ENCODE results near the gene DRP2. TPM values are rescaled to one million over a fixed set of nuclear protein-coding genes. Genes with fewer than 3 reads are reported as not detected.
"Not testable (repeated sequence)": the region's sequence is repeated elsewhere in the genome, so short reads cannot be mapped to it uniquely, and the experiment has no call there.

The DRP2 gene, protein sequence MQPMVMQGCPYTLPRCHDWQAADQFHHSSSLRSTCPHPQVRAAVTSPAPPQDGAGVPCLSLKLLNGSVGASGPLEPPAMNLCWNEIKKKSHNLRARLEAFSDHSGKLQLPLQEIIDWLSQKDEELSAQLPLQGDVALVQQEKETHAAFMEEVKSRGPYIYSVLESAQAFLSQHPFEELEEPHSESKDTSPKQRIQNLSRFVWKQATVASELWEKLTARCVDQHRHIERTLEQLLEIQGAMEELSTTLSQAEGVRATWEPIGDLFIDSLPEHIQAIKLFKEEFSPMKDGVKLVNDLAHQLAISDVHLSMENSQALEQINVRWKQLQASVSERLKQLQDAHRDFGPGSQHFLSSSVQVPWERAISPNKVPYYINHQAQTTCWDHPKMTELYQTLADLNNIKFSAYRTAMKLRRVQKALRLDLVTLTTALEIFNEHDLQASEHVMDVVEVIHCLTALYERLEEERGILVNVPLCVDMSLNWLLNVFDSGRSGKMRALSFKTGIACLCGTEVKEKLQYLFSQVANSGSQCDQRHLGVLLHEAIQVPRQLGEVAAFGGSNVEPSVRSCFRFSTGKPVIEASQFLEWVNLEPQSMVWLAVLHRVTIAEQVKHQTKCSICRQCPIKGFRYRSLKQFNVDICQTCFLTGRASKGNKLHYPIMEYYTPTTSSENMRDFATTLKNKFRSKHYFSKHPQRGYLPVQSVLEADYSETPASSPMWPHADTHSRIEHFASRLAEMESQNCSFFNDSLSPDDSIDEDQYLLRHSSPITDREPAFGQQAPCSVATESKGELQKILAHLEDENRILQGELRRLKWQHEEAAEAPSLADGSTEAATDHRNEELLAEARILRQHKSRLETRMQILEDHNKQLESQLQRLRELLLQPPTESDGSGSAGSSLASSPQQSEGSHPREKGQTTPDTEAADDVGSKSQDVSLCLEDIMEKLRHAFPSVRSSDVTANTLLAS
- total RNA-seq, result 381 TPM

GRCh38 chrX:101219116-101219863 lies at the start of gene DRP2:
Gene DRP2 (plus strand): TSS chrX:101219786. CDS start chrX:101231648, 11,862 bp downstream.
- no peak for ATAC-seq
- no peak for DNase-seq (ENCODE audit: low spot score)
- intact Hi-C loops (cut with DNase I), result no loop called here

DNA sequence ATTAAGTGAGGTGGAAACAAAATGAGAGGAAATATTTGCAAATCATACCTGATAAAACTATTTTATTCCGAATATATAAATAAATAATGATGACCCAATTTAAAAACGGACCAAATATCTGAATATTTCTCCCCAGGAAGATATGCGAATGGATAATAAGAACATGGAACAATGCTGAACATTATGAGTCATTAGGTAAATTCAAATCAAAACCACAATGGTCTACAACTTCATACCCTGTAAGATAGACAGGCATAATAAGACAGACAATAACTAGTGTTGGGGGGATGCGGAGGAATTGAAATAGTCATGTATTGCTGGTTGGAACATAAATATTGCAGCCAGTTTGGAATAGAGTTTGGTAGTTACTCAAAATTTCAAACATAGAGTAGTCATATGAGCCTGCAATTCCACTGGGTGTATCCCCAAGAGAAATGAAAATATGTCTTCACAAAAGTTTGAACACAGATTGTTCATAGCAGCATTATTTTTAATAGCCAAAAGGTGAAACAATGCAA lies 47.6 kb upstream of the DRP2 start:
- DNase-seq (ENCODE audit: low spot score) (no peak), ATAC-seq (no peak)
- intact Hi-C loops (cut with DNase I), result no loop called here

DNA sequence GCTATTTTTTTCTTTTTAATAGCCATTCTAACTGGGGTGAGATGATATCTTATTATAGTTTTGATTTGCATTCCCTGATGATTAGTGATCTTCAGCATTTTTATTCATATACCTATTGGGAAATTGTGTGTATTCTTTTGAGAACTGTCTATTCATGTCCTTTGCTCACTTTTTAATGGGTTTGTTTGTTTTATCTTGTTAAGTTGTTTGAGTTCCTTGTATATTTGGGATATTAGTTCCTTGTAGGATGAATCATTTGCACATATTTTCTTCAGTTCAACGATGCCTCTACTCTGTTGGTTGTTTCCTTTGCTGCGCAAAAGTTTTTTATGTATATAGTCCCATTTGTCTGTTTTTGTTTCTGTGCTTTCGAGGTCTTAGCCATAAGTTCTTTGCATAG lies 43.1 kb upstream of the DRP2 start:
- intact Hi-C loops (cut with DNase I), result no loop called here
- ATAC-seq, result no peak
- no peak for DNase-seq (ENCODE audit: low spot score)

DNA sequence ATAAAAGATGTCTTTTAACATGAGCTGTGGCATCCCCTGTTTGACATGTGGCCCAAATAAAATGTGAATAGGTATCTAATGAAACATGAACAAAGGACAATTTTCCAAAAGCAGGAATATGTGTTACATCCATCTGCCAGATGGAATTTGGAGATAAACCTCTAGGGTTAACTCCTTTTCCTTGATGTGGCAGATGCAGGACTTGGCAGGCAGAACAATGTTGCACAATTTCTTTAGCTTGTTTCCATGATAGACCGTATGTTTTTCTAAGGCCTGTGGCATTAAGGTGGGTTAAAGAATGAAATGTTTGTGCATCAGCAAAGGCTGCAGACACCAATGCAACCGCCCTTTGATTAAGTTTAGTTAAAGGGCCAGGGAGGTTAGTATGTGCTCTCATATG lies 34.7 kb upstream of the DRP2 start:
- intact Hi-C loops (cut with DNase I); DNase-seq (ENCODE audit: low spot score): not testable (repeated sequence)

DNA sequence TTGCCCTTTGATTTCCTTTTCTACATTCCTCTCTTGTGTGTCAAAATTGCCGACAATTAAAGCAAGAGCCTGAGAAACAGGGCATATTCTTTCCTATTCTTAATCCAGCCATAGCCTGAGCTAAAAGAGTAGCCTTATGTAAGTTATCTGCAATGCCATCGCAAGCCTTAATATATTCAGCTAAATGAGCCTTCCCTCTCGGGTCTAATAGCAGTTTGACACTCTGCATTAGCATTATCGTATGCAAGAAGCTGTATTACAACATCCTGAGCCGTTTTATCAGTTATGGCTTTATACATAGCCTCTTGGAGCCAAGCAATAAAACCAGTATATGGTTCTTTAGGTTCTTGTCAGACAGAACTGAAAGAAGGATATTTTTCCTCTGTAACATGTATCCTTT lies 31.6 kb upstream of the DRP2 start:
- DNase-seq (ENCODE audit: low spot score); intact Hi-C loops (cut with DNase I); ATAC-seq: not testable (repeated sequence)

More for the DNA sequence above, 34.7 kb upstream of the DRP2 start:
- not testable (repeated sequence) for ATAC-seq

DNA sequence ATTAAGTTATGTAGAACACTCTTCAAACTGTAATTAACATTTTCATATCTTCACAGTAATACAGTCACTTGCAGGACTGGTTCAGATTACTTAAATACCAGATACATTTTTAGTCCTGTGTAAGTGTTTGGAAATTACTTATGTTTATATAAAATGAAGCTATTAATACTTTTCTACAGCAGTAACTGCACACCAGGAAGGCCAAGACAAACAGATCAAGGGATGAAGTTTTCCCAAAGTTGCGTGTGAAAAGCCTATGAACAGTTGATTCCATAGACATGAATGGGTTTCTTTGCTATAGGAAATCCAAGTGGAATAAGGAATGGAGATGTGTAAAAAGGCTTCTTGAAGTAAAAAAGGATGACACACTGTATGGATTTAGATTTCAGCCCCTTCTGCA lies 28.9 kb upstream of the DRP2 start:
- ATAC-seq, result no peak
- intact Hi-C loops (cut with DNase I), result no loop called here
- DNase-seq (ENCODE audit: low spot score), result no peak

- intact Hi-C loops (cut with DNase I), result no loop called here
- ATAC-seq (peak; percentile 48), DNase-seq (ENCODE audit: low spot score) (peak; percentile 56)
Measured at GRCh38 chrX:101191217-101191750, 28.3 kb upstream of the DRP2 start.

- ATAC-seq (no peak), DNase-seq (ENCODE audit: low spot score) (no peak)
- intact Hi-C loops (cut with DNase I), result no loop called here
Measured at GRCh38 chrX:101195442-101196173, 24.0 kb upstream of the DRP2 start.

GRCh38 chrX:101203761-101204351 lies 15.7 kb upstream of the DRP2 start:
- intact Hi-C loops (cut with DNase I), result no loop called here
- ATAC-seq, result no peak
- DNase-seq (ENCODE audit: low spot score), result no peak

- DNase-seq (ENCODE audit: low spot score), result no peak
- intact Hi-C loops (cut with DNase I), result no loop called here
- no peak for ATAC-seq
Measured at GRCh38 chrX:101206471-101206870, 13.1 kb upstream of the DRP2 start.

GRCh38 chrX:101208152-101208905 lies 11.3 kb upstream of the DRP2 start:
- no peak for DNase-seq (ENCODE audit: low spot score)
- no peak for ATAC-seq
- intact Hi-C loops (cut with DNase I), result no loop called here

DNA sequence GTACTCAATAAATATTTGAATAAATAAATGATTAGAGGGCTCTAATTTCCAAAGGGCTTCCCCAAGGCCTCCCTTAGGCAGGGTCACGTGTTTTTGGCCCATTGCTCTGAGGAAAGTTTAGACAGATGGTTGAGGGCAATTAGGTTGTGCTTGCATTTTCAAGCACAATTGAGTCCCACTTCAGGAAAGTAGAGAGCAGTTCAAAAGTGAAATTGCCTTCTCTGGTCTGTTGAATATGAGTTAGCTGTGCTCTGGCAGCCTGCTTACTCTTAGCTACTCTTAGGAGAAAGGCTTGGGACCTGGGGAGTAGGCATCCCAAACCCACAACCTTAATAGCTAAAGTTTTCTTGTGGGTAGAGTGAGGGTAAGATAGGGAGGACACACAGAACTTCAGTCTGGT lies 9.0 kb upstream of the DRP2 start:
- intact Hi-C loops (cut with DNase I), result no loop called here
- ATAC-seq, result no peak

DNA sequence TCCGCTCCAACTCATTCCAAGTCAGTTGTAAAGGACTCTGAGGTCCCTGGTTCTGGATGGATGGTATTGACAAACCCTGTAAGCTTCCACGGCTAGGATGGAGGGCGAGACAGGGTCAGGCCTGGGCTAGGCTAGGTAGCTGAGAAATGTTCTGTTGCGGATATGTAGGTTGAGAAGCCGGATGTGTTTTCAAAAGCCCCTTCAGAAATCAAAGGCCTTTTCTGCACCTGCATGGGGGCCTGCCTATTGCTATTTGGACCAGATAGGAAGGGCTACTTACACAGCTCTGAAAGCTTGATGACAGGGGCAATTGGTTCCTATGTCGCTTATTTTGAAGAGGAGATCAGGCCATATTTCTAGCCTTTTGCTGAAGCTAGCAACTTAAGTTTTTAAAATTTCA lies 1.9 kb upstream of the DRP2 start:
- intact Hi-C loops (cut with DNase I), result no loop called here
- no peak for DNase-seq (ENCODE audit: low spot score)
- no peak for ATAC-seq

More for the DNA sequence above, 9.0 kb upstream of the DRP2 start:
- DNase-seq (ENCODE audit: low spot score), result no peak

DNA sequence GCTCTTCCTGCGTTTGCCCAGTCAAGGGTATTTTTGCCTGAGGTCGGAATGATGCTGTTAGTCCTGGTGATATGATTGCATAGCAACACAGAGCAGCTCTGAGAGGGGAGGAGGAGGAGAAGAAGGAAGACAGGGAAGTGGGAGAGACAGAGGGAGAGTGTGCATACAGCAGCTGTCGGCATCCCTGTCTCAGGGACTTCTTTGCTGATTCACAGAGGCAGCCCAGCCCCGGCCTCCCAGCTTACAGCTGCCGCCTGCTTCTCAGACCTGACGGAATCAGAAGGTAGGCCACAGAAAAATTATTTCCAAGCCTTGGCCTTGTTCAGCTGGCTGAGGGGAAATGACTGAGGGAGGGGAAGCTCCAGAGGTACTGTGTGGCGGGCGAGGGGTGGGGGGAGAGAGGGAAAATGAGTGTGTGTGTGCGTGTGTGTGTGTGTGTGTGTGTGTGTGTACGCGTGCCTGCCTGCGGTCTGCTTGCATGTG lies 319 bp downstream of the DRP2 start:
- ATAC-seq (peak; percentile 36), DNase-seq (ENCODE audit: low spot score) (no peak)
- intact Hi-C loops (cut with DNase I), result no loop called here

GRCh38 chrX:101220662-101221260 lies 1.2 kb downstream of the DRP2 start:
- DNase-seq (ENCODE audit: low spot score), result no peak
- intact Hi-C loops (cut with DNase I), result no loop called here
- ATAC-seq, result no peak

DNA sequence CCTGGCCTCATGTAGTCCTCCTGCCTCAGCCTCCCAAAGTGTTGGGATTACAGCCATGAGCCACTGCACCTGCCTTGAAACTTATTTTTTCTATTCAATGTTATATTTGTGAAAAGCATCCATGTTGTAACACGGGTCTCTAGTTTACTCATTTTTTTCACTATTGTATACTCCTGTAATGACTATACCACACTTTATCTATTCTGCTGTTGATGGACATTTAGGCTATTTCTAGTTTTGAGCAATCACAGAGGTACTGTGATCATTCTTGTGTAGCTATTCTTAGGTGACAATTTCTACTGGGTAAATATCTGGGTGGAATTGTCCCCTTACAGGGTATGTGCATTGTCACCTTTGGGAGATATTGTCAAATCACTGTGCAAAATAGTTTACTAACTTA lies 3.6 kb downstream of the DRP2 start:
- intact Hi-C loops (cut with DNase I), result no loop called here
- DNase-seq (ENCODE audit: low spot score), result no peak
- no peak for ATAC-seq

DNA sequence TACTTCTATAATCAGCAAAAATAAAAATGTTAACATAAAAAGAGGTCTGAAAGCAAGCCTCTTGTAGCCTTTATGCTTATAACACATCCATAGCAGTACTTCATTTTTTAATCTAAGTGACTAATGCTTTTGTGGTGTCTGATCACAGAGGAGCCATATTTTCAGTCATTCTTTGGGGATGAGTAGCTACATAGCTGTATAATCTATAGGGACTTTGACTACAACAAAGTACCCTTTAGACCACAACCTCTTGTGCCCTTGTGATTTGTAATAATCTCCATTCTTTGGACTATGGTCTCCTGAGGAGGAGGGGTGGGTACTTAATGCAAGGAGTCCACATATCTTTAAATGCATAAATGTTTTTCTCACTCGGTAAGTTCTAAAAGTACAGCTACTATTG lies 9.6 kb downstream of the DRP2 start:
- ATAC-seq (no peak), DNase-seq (ENCODE audit: low spot score) (no peak)
- intact Hi-C loops (cut with DNase I), result no loop called here
